ENCODE results near the gene TEN1.
"Not testable (repeated sequence)": the region's sequence is repeated elsewhere in the genome, so short reads cannot be mapped to it uniquely, and the experiment has no call there.

The TEN1 gene
- 0 to 0.04 (median 0) reads per million in 3 experiments for total RNA-seq

- DNase-seq, result peak; percentile 93
These were observed at the start of gene TEN1, which contains the start of gene ACOX1 for GRCh38 chr17:75978938-75979704. Gene TEN1 (plus strand): TSS chr17:75979240. CDS start chr17:75986193, 6,953 bp downstream. Gene ACOX1 (minus strand): TSS chr17:75979166. CDS start chr17:75979073, 93 bp downstream.

GRCh38 chr17:75931062-75931461 is 48.0 kb upstream of the TEN1 start:
- no peak for DNase-seq

- DNase-seq, result no peak
These were observed 46.2 kb upstream of the TEN1 start for GRCh38 chr17:75932852-75933251.

GRCh38 chr17:75933808-75934207 is 45.2 kb upstream of the TEN1 start:
- DNase-seq, result no peak

GRCh38 chr17:75937652-75938051 is 41.4 kb upstream of the TEN1 start:
- no peak for DNase-seq

- DNase-seq, result peak; percentile 83
These were observed 38.2 kb upstream of the TEN1 start, which contains the start of gene FBF1 for GRCh38 chr17:75940727-75941441. Gene FBF1 (minus strand): TSS chr17:75941042. CDS start chr17:75938149, 2,893 bp downstream.

- DNase-seq, result no peak
These were observed 37.6 kb upstream of the TEN1 start for GRCh38 chr17:75941442-75941819.

- DNase-seq, result no peak
These were observed 36.6 kb upstream of the TEN1 start for GRCh38 chr17:75942473-75942872.

- DNase-seq, result no peak
These were observed 35.5 kb upstream of the TEN1 start for GRCh38 chr17:75943491-75943890.

- no peak for DNase-seq
These were observed 33.8 kb upstream of the TEN1 start for GRCh38 chr17:75945211-75945610.

GRCh38 chr17:75950421-75950820 is 28.6 kb upstream of the TEN1 start:
- DNase-seq, result no peak

- no peak for DNase-seq
These were observed 28.0 kb upstream of the TEN1 start for GRCh38 chr17:75950855-75951554.

GRCh38 chr17:75959051-75959838 is 19.8 kb upstream of the TEN1 start:
- DNase-seq, result no peak

- DNase-seq, result no peak
These were observed 19.1 kb upstream of the TEN1 start for GRCh38 chr17:75959839-75960511.

GRCh38 chr17:75965468-75965867 is 13.6 kb upstream of the TEN1 start:
- no peak for DNase-seq

- DNase-seq, result not testable (repeated sequence)
These were observed 10.0 kb upstream of the TEN1 start for GRCh38 chr17:75969044-75969443.

GRCh38 chr17:75970011-75970523 is 9.0 kb upstream of the TEN1 start:
- DNase-seq, result no peak

GRCh38 chr17:75970626-75971025 is 8.4 kb upstream of the TEN1 start:
- DNase-seq, result no peak

GRCh38 chr17:75975187-75975586 is 3.9 kb upstream of the TEN1 start:
- DNase-seq, result not testable (repeated sequence)

- DNase-seq, result no peak
These were observed 3.3 kb upstream of the TEN1 start for GRCh38 chr17:75975757-75976174.

- no peak for DNase-seq
These were observed 2.7 kb upstream of the TEN1 start for GRCh38 chr17:75976175-75976848.
